Endothelial cell of umbilical vein (primary cell): Measurements from ENCODE around the gene THSD7B. TPM values are rescaled to one million over a fixed set of nuclear protein-coding genes. Genes with fewer than 3 reads are reported as not detected.

ENCODE experiments used
- BruUV-seq: library from RNA; stranded (reverse); fragments of 400-500 nt; replicated peaks from 2 replicates; lab custom pipeline; 2021; lab: Mats Ljungman, UMichigan
- CTCF ChIA-PET: fragments of 300-600, 350-600 bp; sonication (Branson Sonifier 250); formaldehyde crosslinking; loops from one replicate; lab custom pipeline; 2021; ENCODE audit warnings: antibody characterized with exemption, inconsistent platforms; lab: Charles Lee
- POLR2A ChIA-PET: fragments of 300-600, 350-600 bp; sonication (Branson Sonifier 250); formaldehyde crosslinking; loops from one replicate; lab custom pipeline; 2021; ENCODE audit warnings: antibody characterized with exemption, inconsistent platforms; lab: Charles Lee
- DNase-seq: peaks from one replicate; pipeline ENCODE4 v3.0.0-alpha.2; 2011; ENCODE audit warnings: low read depth, low spot score
- FAIRE-seq: peaks from 2 replicates; lab custom pipeline; 2011; peaks lifted over from hg19 to GRCh38; lab: Jason Lieb, UNC
- H2AFZ ChIP-seq: 2 replicates; pipeline ENCODE4 v1.6.0; 2012; ENCODE audit warnings: low read depth, low read length, control low read depth, inconsistent platforms
- H3K27ac ChIP-seq: 2 replicates; pipeline ENCODE4 v1.5.1; 2011; ENCODE audit warnings: low read depth, mild to moderate bottlenecking, control low read depth, low read length, moderate library complexity; ENCODE audit not compliant: insufficient read depth
- H3K27me3 ChIP-seq, 2 experiments: 2 replicates each; pipeline versions ENCODE4 v1.6.0 to v1.6.1; 2011; ENCODE audit warnings: low read length in 2 of 2, mixed read lengths in 1 of 2; ENCODE audit not compliant: control insufficient read depth in 2 of 2, insufficient read depth in 2 of 2
- H3K36me3 ChIP-seq, 2 experiments: 2 replicates in 1 of 2; 3 replicates in 1 of 2; pipeline ENCODE4 v1.5.1; 2011; ENCODE audit warnings: low read length in 2 of 2, mild to moderate bottlenecking in 1 of 2, moderate library complexity in 1 of 2; ENCODE audit not compliant: control insufficient read depth in 2 of 2, insufficient read depth in 2 of 2; ENCODE audit errors: extremely low read depth in 1 of 2
- H3K4me1 ChIP-seq: 3 replicates; pipeline ENCODE4 v1.5.1; 2011; ENCODE audit warnings: mild to moderate bottlenecking, low read length; ENCODE audit not compliant: control insufficient read depth, insufficient read depth; ENCODE audit errors: extremely low read depth
- H3K4me2 ChIP-seq: 2 replicates; pipeline ENCODE4 v1.6.1; 2011; ENCODE audit warnings: low read length, control low read depth, mixed read lengths; ENCODE audit not compliant: insufficient read depth
- H3K4me3 ChIP-seq, 3 experiments: fragments of 200-600 bp in 1 of 3; sonication (generic), shearing (Covaris generic) in 1 of 3; replicated peaks in 1 of 3; 2 replicates each; pipeline ENCODE4 v1.5.1; 2011 to 2016; ENCODE audit warnings: control low read depth in 3 of 3, low read length in 3 of 3, mild to moderate bottlenecking in 2 of 3, inconsistent platforms in 1 of 3, low read depth in 1 of 3, moderate library complexity in 1 of 3; ENCODE audit not compliant: insufficient read depth in 1 of 3
- H3K79me2 ChIP-seq: 2 replicates; pipeline ENCODE4 v1.6.0; 2012; ENCODE audit warnings: low read length, inconsistent platforms; ENCODE audit not compliant: control insufficient read depth, insufficient read depth
- H3K9ac ChIP-seq: replicated peaks from 2 replicates; pipeline ENCODE3; 2011; ENCODE audit warnings: low read length, control low read depth; ENCODE audit not compliant: insufficient read depth; ENCODE audit errors: extremely low read depth
- H3K9me1 ChIP-seq: replicated peaks from 3 replicates; pipeline ENCODE4 v1.6.0; 2011; ENCODE audit warnings: mild to moderate bottlenecking, low read length; ENCODE audit not compliant: control insufficient read depth, insufficient read depth; ENCODE audit errors: extremely low read depth
- H3K9me3 ChIP-seq: replicated peaks from 2 replicates; pipeline ENCODE4 v1.5.1; 2012; ENCODE audit warnings: low read length, inconsistent platforms; ENCODE audit not compliant: control insufficient read depth, insufficient read depth
- H4K20me1 ChIP-seq: replicated peaks from 2 replicates; pipeline ENCODE3; 2011; ENCODE audit warnings: mild to moderate bottlenecking, low read length; ENCODE audit not compliant: control insufficient read depth, insufficient read depth; ENCODE audit errors: extremely low read depth
- CTCF ChIP-seq, 2 donors: IDR thresholded peaks; 1 replicate in 1 of 2; 2 replicates in 1 of 2; pipeline ENCODE4 v1.5.1; 2011; ENCODE audit warnings: low read length in 2 of 2, mild to moderate bottlenecking in 2 of 2, moderate library complexity in 2 of 2, control low read depth in 1 of 2, inconsistent platforms in 1 of 2, low read depth in 1 of 2; ENCODE audit not compliant: insufficient read depth in 1 of 2; ENCODE audit errors: extremely low read depth in 1 of 2
- EZH2 ChIP-seq: IDR thresholded peaks from 2 replicates; pipeline ENCODE4 v1.6.1; 2012; ENCODE audit warnings: borderline replicate concordance, low read depth, mild to moderate bottlenecking, moderate library complexity, low read length, inconsistent platforms; ENCODE audit not compliant: severe bottlenecking
- FOS ChIP-seq: IDR thresholded peaks from 2 replicates; pipeline ENCODE4 v1.6.1; 2011; ENCODE audit warnings: mild to moderate bottlenecking, low read length, moderate library complexity, borderline replicate concordance; ENCODE audit not compliant: insufficient read depth
- GATA2 ChIP-seq: IDR thresholded peaks from 2 replicates; pipeline ENCODE4 v1.7.0; 2011; ENCODE audit warnings: low read depth, mild to moderate bottlenecking, moderate library complexity, mixed read lengths, low read length; ENCODE audit not compliant: insufficient read length, insufficient read depth
- JUN ChIP-seq: IDR thresholded peaks from 2 replicates; pipeline ENCODE4 v1.6.1; 2011; ENCODE audit warnings: borderline replicate concordance, low read depth; ENCODE audit not compliant: insufficient read length, insufficient read depth
- MAX ChIP-seq: IDR thresholded peaks from 2 replicates; pipeline ENCODE4 v1.6.1; 2011; ENCODE audit not compliant: insufficient read depth, insufficient read length
- MYC ChIP-seq: IDR thresholded peaks from one replicate; pipeline ENCODE4 v1.6.1; 2011; ENCODE audit warnings: mild to moderate bottlenecking, low read depth, low read length
- POLR2A ChIP-seq: IDR thresholded peaks from 2 replicates; pipeline ENCODE4 v1.6.1; 2012; ENCODE audit warnings: low read depth, mild to moderate bottlenecking, control low read depth, low read length
- POLR2AphosphoS5 ChIP-seq: IDR thresholded peaks from 2 replicates; pipeline ENCODE4 v1.6.1; 2012; ENCODE audit warnings: low read depth, mild to moderate bottlenecking, control low read depth, low read length, moderate library complexity; ENCODE audit not compliant: insufficient read depth
- dilution Hi-C: fragments of 300-500 bp; cut with MboI; formaldehyde crosslinking; loops from one replicate; pipeline ENCODE4 v1.15.0; 2019; ENCODE audit warnings: low sequenced_read_pairs; ENCODE audit not compliant: extremely low pct_ligation_motif_present
- intact Hi-C: fragments of 100-400 bp; cut with micrococcal nuclease; formaldehyde crosslinking; loops from one replicate; pipeline ENCODE4 v1.10.0; 2022
- polyA plus RNA-seq, 4 experiments: library from polyadenylated mRNA; depleted of rRNA in 3 of 4; stranded (reverse) in 3 of 4; unstranded in 1 of 4; fragments of >200 nt; gene quantifications; 2 replicates each; pipeline versions ENCODE4 v1.2.1 to v1.2.3, GENCODE V29; 2011 to 2012; ENCODE audit warnings: missing spikeins in 1 of 4
- total RNA-seq: library from RNA; stranded (reverse); gene quantifications from 2 replicates; pipeline ENCODE4 v1.2.3, GENCODE V29; 2021

THSD7B gene
- total and polyA plus RNA-seq, 2 donors (not counting 3 experiments of a cell fraction or from before 2014, with no cell fraction given): 0.04 TPM; not detected in 1

- Histone ChIP-seq H4K20me1 (no peaks in the 10 kb centered on the region), H3K4me2 (no peak overlapping the region), H3K79me2 (no peaks in the 10 kb centered on the region), H3K27me3 (no peaks in the 10 kb centered on the region), H3K36me3 (no peaks in the 10 kb centered on the region), H3K27ac (no peak overlapping the region), H2AFZ (no peak overlapping the region), H3K4me3 (no peak overlapping the region), H3K9me1 (no peaks in the 10 kb centered on the region), H3K9me3 (peaks cover 7% of the 10 kb centered on the region), H3K4me1 (no peaks in the 10 kb centered on the region), H3K9ac (no peak overlapping the region)
- no TSS peak for BruUV-seq
- no peak for TF ChIP-seq CTCF (IDR thresholded peaks at IDR 0.05; ENCODE audit: extremely low read depth in 1 of 2, insufficient read depth in 1 of 2, low read depth in 1 of 2, low read length in 2 of 2)
- no peak for TF ChIP-seq EZH2
- TF ChIP-seq FOS: no peak
- TF ChIP-seq MAX: no peak
- TF ChIP-seq POLR2AphosphoS5: no peak
- no peak for TF ChIP-seq MYC
- TF ChIP-seq JUN: no peak
- no peak for TF ChIP-seq GATA2
- no peak for TF ChIP-seq POLR2A
- no peak for DNase-seq
- intact Hi-C loops (no loop called here), dilution Hi-C loops (no loop called here)
- ChIA-PET POLR2A (no interaction called here), CTCF (no interaction called here)
- FAIRE-seq: no peak
Observed at GRCh38 chr2:137521653-137522619, 756.6 kb downstream of the THSD7B start.
